Smooth muscle cell (in vitro differentiated cells): ENCODE data around the gene NFE2L3. TPM values are rescaled to one million over a fixed set of nuclear protein-coding genes. Genes with fewer than 3 reads are reported as not detected.
A peak's percentile ranks its signal among the peaks of the same experiment; 100 is the strongest.
"Not testable (repeated sequence)": the region's sequence is repeated elsewhere in the genome, so short reads cannot be mapped to it uniquely, and the experiment has no call there.

Experiments used
- DNase-seq: peaks from one replicate; lab custom pipeline; 2025; ENCODE audit not compliant: unreplicated experiment; lab: John Stamatoyannopoulos, UW
- H2AFZ ChIP-seq: fragments of 200-600 bp; sonication (generic); 2 replicates; pipeline ENCODE4 v1.6.0; 2016; ENCODE audit warnings: antibody characterized with exemption, low read depth, mild to moderate bottlenecking
- H3F3A ChIP-seq: fragments of 200-600 bp; sonication (generic); 2 replicates; pipeline ENCODE4 v1.6.0; 2017; ENCODE audit warnings: antibody characterized with exemption, low read depth
- H3K27ac ChIP-seq: fragments of 200-600 bp; sonication (generic); 2 replicates; pipeline ENCODE4 v1.5.1; 2016; ENCODE audit warnings: low read depth, mild to moderate bottlenecking
- H3K27me3 ChIP-seq: fragments of 200-600 bp; sonication (generic); 2 replicates; pipeline ENCODE4 v1.6.1; 2016; ENCODE audit warnings: low read depth, mild to moderate bottlenecking
- H3K36me3 ChIP-seq: fragments of 200-600 bp; sonication (generic); 2 replicates; pipeline ENCODE4 v1.5.1; 2016; ENCODE audit warnings: low read depth
- H3K4me1 ChIP-seq: fragments of 200-600 bp; sonication (generic); 2 replicates; pipeline ENCODE4 v1.5.1; 2016; ENCODE audit warnings: low read depth
- H3K4me2 ChIP-seq: fragments of 200-600 bp; sonication (generic); 2 replicates; pipeline ENCODE4 v1.6.0; 2016; ENCODE audit warnings: mild to moderate bottlenecking
- H3K4me3 ChIP-seq: fragments of 200-600 bp; sonication (generic); 2 replicates; pipeline ENCODE4 v1.5.1; 2016; ENCODE audit warnings: mild to moderate bottlenecking
- H3K79me2 ChIP-seq: fragments of 200-600 bp; sonication (generic); 2 replicates; pipeline ENCODE4 v1.6.0; 2016; ENCODE audit warnings: low read depth, mild to moderate bottlenecking
- H3K9ac ChIP-seq: fragments of 200-600 bp; sonication (generic); 2 replicates; pipeline ENCODE4 v1.6.0; 2016; ENCODE audit warnings: low read depth
- H3K9me3 ChIP-seq: fragments of 200-600 bp; sonication (generic); replicated peaks from 2 replicates; pipeline ENCODE4 v1.5.1; 2016; ENCODE audit warnings: low read depth
- H4K20me1 ChIP-seq: fragments of 200-600 bp; sonication (generic); 2 replicates; pipeline ENCODE4 v1.6.0; 2016; ENCODE audit warnings: low read depth
- CTCF ChIP-seq: fragments of 200-600 bp; sonication (generic); IDR thresholded peaks from 2 replicates; pipeline ENCODE4 v1.5.1; 2017; ENCODE audit warnings: borderline replicate concordance, mild to moderate bottlenecking, antibody characterized with exemption; ENCODE audit not compliant: insufficient read depth, poor library complexity, severe bottlenecking
- WGBS: methylation state at CpG from one replicate; pipeline ENCODE4 v1.1.7; 2016; ENCODE audit warnings: low lambda C conversion rate; 5-methylcytosine and 5-hydroxymethylcytosine counted together
- polyA plus RNA-seq: library from polyadenylated mRNA; unstranded; fragments of >200 nt; fragmentation: Nextera tagmentation; extraction: Ambion mirVana; gene quantifications from 2 replicates; pipeline ENCODE4 v1.2.1, GENCODE V29; 2016
- total RNA-seq: library from RNA; depleted of rRNA; stranded (reverse); fragments of >200 nt; gene quantifications from 2 replicates; pipeline ENCODE4 v1.2.3, GENCODE V29; 2014

NFE2L3 gene
- total and polyA plus RNA-seq, 2 experiments from 2014 or later: 2.4 to 5.5 TPM

GRCh38 chr7:26149391-26149977, 2.5 kb upstream of the NFE2L3 start:
- Histone ChIP-seq H3F3A (peaks cover 5% of the 10 kb centered on the region), H2AFZ (no peak overlapping the region), H3K9ac (no peak overlapping the region), H3K36me3 (no peaks in the 10 kb centered on the region), H3K4me3 (no peak overlapping the region), H3K9me3 (no peaks in the 10 kb centered on the region), H3K4me1 (peaks cover 3% of the 10 kb centered on the region), H3K79me2 (no peaks in the 10 kb centered on the region), H3K4me2 (no peak overlapping the region), H3K27me3 (peaks cover 38% of the 10 kb centered on the region), H3K27ac (no peak overlapping the region), H4K20me1 (no peaks in the 10 kb centered on the region)
- 100% methylated on average over 1 of the region's 1 CpG for WGBS
- DNase-seq: no peak
- TF ChIP-seq CTCF: no peak

GRCh38 chr7:26151096-26151495, 902 bp upstream of the NFE2L3 start:
- Histone ChIP-seq H3K27ac (no peak overlapping the region), H3K27me3 (peaks cover 38% of the 10 kb centered on the region), H3K9ac (no peak overlapping the region), H3F3A (peaks cover 5% of the 10 kb centered on the region), H4K20me1 (no peaks in the 10 kb centered on the region), H2AFZ (no peak overlapping the region), H3K4me2 (no peak overlapping the region), H3K4me1 (peaks cover 10% of the 10 kb centered on the region), H3K4me3 (no peak overlapping the region), H3K9me3 (no peaks in the 10 kb centered on the region), H3K36me3 (no peaks in the 10 kb centered on the region), H3K79me2 (no peaks in the 10 kb centered on the region)
- 83% methylated on average over 5 of the region's 5 CpGs for WGBS
- no peak for TF ChIP-seq CTCF
- DNase-seq: no peak

GRCh38 chr7:26151650-26151952, 397 bp upstream of the NFE2L3 start:
- no peak for DNase-seq
- Histone ChIP-seq H3K9ac (no peak overlapping the region), H4K20me1 (no peaks in the 10 kb centered on the region), H3K4me1 (peaks cover 11% of the 10 kb centered on the region), H3K27me3 (peaks cover 38% of the 10 kb centered on the region), H3K79me2 (no peaks in the 10 kb centered on the region), H3K9me3 (no peaks in the 10 kb centered on the region), H3K4me3 (peak overlapping the region; percentile 53), H3K4me2 (peak overlapping the region; percentile 86), H3K36me3 (no peaks in the 10 kb centered on the region), H2AFZ (peak overlapping the region; percentile 55), H3K27ac (no peak overlapping the region), H3F3A (peaks cover 5% of the 10 kb centered on the region)
- no peak for TF ChIP-seq CTCF
- WGBS: 82% methylated on average over 9 of the region's 10 CpGs

GRCh38 chr7:26152782-26153240, 813 bp downstream of the NFE2L3 start:
- not testable (repeated sequence) for H3K9me3 ChIP-seq, H3F3A ChIP-seq, H3K36me3 ChIP-seq, H3K79me2 ChIP-seq, H3K27ac ChIP-seq, H4K20me1 ChIP-seq, H3K9ac ChIP-seq, DNase-seq
- Histone ChIP-seq H3K27me3 (peaks cover 38% of the 10 kb centered on the region), H3K4me1 (peaks cover 11% of the 10 kb centered on the region), H3K4me2 (peak overlapping the region; percentile 86), H2AFZ (peak overlapping the region; percentile 33), H3K4me3 (peak overlapping the region; percentile 53)
- 3% methylated on average over 50 of the region's 54 CpGs for WGBS
